Fibroblast of skin of right biceps (primary cell): ENCODE data around the gene TULP3.

ENCODE experiments used
- DNase-seq: peaks from one replicate; pipeline ENCODE4 v3.0.0-alpha.2; 2013

TULP3 gene

GRCh38 chr12:2974560-2974971, 83.9 kb downstream of the TULP3 start:
- DNase-seq: peak; percentile 31

DNA sequence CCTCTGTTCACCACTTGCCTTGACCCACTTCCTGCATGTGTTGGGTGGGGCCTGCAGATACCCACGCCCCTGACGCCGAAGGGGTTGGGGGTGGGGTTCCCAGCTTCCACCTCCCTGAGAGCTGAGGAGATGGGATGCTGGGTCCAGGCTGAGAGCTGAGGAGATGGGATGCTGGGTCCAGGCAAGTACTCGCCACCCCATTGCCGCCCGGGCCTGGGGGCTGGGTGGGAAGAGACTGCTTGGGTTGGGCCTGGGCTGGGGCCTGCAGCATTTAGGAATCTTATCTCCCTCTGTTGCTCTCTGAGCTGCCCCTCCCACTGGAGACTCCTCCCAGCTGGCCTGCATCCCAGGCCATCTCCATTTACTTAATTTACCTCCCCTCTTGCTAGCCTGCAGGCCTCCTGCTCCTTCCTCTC, 85.9 kb downstream of the TULP3 start:
- DNase-seq: no peak

GRCh38 chr12:2977776-2978175, 87.1 kb downstream of the TULP3 start:
- no peak for DNase-seq

DNA sequence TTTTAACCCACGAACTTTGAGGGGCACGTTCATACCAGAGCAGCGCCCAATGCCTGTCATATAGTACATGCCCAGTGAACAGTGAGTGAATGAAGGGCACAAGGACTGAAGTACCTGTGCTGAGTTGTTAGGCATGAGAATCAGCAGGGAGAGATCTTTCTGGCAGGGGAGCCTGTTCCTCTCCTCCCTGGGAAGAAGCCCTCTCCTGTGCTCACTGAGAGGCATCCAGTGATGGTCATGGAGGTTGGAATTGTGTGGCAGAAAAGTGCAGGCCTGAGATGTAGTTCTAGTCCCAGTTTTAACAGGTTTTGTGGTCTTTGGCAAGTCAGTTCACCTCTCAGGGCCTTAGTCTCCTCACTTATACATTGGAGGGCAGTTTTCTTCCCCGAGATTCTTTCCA, 89.1 kb downstream of the TULP3 start:
- no peak for DNase-seq

GRCh38 chr12:2980630-2981029, 89.9 kb downstream of the TULP3 start:
- DNase-seq: no peak

DNA sequence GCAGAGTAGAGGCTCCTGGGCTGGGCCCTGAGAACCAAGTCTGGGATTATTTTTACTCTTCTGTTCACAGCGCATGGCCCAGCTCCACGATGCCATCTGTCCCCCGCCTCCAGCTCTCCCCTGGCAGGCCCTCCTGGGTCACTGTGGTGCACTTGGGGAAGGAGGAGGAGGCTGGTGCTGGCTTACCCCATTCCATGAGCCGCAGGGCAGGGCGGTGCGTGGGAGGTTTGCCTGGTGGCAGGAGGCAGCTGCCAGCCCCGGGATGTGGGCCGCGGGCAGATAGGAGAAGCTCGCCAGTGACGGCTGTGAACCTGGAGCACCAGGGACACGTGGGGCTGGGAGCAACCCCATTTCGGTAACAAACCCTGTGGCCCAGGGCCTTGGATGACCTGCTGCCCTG, 91.7 kb downstream of the TULP3 start:
- DNase-seq: no peak

- DNase-seq: no peak
Measured at GRCh38 chr12:2984249-2984648, 93.6 kb downstream of the TULP3 start.

GRCh38 chr12:2984698-2985097, 94.0 kb downstream of the TULP3 start:
- no peak for DNase-seq

- DNase-seq: no peak
Measured at GRCh38 chr12:2986876-2987275, 96.2 kb downstream of the TULP3 start.

- no peak for DNase-seq
Measured at GRCh38 chr12:2988494-2988893, 97.8 kb downstream of the TULP3 start.
